ENCODE measurements around the gene STPG4.

GRCh38 chr2:47195148-47195547, 40.0 kb upstream of the STPG4 start:
- TF ChIP-seq POLR2A (IDR thresholded peaks at IDR 0.05): no peak
- no peak for TF ChIP-seq POLR2AphosphoS5 (IDR thresholded peaks at IDR 0.05)

All from breast epithelium (tissue), 3 donors.